ENCODE data around the gene BMP2.

The BMP2 gene

GRCh38 chr20:6768228-6769140 lies 998 bp downstream of the BMP2 start:
- no peak for DNase-seq (ENCODE audit: low read depth in 3 of 3)

- DNase-seq (ENCODE audit: low read depth in 3 of 3), result no peak
These were observed 2.7 kb downstream of the BMP2 start for GRCh38 chr20:6769903-6770785.

GRCh38 chr20:6770786-6771100 lies 3.3 kb downstream of the BMP2 start:
- no peak for DNase-seq (ENCODE audit: low read depth in 3 of 3)

- DNase-seq (ENCODE audit: low read depth in 3 of 3), result no peak
These were observed 13.1 kb downstream of the BMP2 start for GRCh38 chr20:6780433-6781190.

GRCh38 chr20:6783752-6784151 lies 16.3 kb downstream of the BMP2 start:
- no peak for DNase-seq (ENCODE audit: low read depth in 3 of 3)

GRCh38 chr20:6784210-6784631 lies 16.7 kb downstream of the BMP2 start:
- no peak for DNase-seq (ENCODE audit: low read depth in 3 of 3)

- no peak for DNase-seq (ENCODE audit: low read depth in 3 of 3)
These were observed 17.3 kb downstream of the BMP2 start for GRCh38 chr20:6784767-6785166.

- DNase-seq (ENCODE audit: low read depth in 3 of 3), result no peak
These were observed 19.1 kb downstream of the BMP2 start for GRCh38 chr20:6786548-6786947.

- DNase-seq (ENCODE audit: low read depth in 3 of 3), result no peak
These were observed 25.3 kb downstream of the BMP2 start for GRCh38 chr20:6792789-6793188.

GRCh38 chr20:6802227-6802626 lies 34.7 kb downstream of the BMP2 start:
- DNase-seq (ENCODE audit: low read depth in 3 of 3), result no peak

GRCh38 chr20:6806275-6806674 lies 38.8 kb downstream of the BMP2 start:
- DNase-seq (ENCODE audit: low read depth in 3 of 3), result no peak

- no peak for DNase-seq (ENCODE audit: low read depth in 3 of 3)
These were observed 44.0 kb downstream of the BMP2 start for GRCh38 chr20:6811262-6812035.

GRCh38 chr20:6812530-6812929 lies 45.0 kb downstream of the BMP2 start:
- DNase-seq (ENCODE audit: low read depth in 3 of 3), result no peak

GRCh38 chr20:6814945-6815344 lies 47.5 kb downstream of the BMP2 start:
- DNase-seq (ENCODE audit: low read depth in 3 of 3), result no peak

- no peak for DNase-seq (ENCODE audit: low read depth in 3 of 3)
These were observed 50.7 kb downstream of the BMP2 start for GRCh38 chr20:6818033-6818808.

- no peak for DNase-seq (ENCODE audit: low read depth in 3 of 3)
These were observed 52.1 kb downstream of the BMP2 start for GRCh38 chr20:6819599-6819998.

GRCh38 chr20:6824401-6824800 lies 56.9 kb downstream of the BMP2 start:
- no peak for DNase-seq (ENCODE audit: low read depth in 3 of 3)

GRCh38 chr20:6827472-6827871 lies 60.0 kb downstream of the BMP2 start:
- DNase-seq (ENCODE audit: low read depth in 3 of 3), result no peak

- no peak for DNase-seq (ENCODE audit: low read depth in 3 of 3)
These were observed 61.4 kb downstream of the BMP2 start for GRCh38 chr20:6828794-6829423.

GRCh38 chr20:6829510-6830116 lies 62.1 kb downstream of the BMP2 start:
- no peak for DNase-seq (ENCODE audit: low read depth in 3 of 3)
